Neutrophil (primary cell): ENCODE results near the gene NPAP1.

Experiments used
- H3K27ac ChIP-seq: fragments of 200-600 bp; sonication (generic); 2 replicates; pipeline ENCODE4 v1.5.1; 2016; ENCODE audit warnings: mild to moderate bottlenecking, moderate library complexity
- H3K27me3 ChIP-seq: fragments of 200-600 bp; sonication (generic); 2 replicates; pipeline ENCODE4 v1.6.0; 2016; ENCODE audit warnings: mild to moderate bottlenecking
- H3K36me3 ChIP-seq: fragments of 200-600 bp; sonication (generic); 2 replicates; pipeline ENCODE4 v1.5.1; 2017
- H3K4me1 ChIP-seq, 2 experiments: fragments of 200-600 bp in 1 of 2; sonication (generic) in 1 of 2; 1 replicate in 1 of 2; 2 replicates in 1 of 2; pipeline versions ENCODE4 v1.5.1 to v1.6.1; 2013 to 2016; ENCODE audit warnings: low read depth in 1 of 2, low read length in 1 of 2, mild to moderate bottlenecking in 1 of 2, moderate library complexity in 1 of 2; ENCODE audit not compliant: control insufficient read depth in 1 of 2, insufficient read depth in 1 of 2
- H3K4me3 ChIP-seq, 2 experiments: fragments of 200-600 bp in 1 of 2; sonication (generic) in 1 of 2; 1 replicate in 1 of 2; 2 replicates in 1 of 2; pipeline ENCODE4 v1.5.1; 2013 to 2016; ENCODE audit warnings: low read depth in 1 of 2, low read length in 1 of 2, mild to moderate bottlenecking in 1 of 2, moderate library complexity in 1 of 2
- H3K9me3 ChIP-seq: fragments of 200-600 bp; sonication (generic); 2 replicates; pipeline ENCODE4 v1.5.1; 2016
- TF ChIP-seq, protein P1 (sequence below): fragments of 200-600 bp; sonication (generic); IDR thresholded peaks from 2 replicates; pipeline ENCODE4 v1.5.1; 2016; ENCODE audit warnings: antibody characterized with exemption

NPAP1 gene

DNA sequence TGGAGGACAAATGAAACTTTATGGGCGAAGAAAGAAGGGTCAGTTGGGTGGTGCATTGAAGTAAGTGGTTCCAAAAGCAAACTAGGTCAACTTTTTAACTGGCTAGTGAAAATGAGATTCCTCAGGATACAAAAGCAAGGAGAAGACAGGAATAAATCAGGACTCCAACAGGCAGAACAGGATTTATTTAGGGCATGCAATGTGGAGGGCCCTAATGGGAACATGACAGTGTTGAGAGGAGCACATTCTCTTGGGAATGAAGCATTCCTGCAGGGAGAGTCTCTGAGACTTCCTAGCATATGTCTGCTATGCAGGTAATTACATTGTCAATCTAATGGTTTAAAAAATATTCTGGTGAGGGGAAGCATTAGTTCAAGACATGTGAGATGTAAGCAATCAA lies 8.7 kb downstream of the NPAP1 start:
- Histone ChIP-seq H3K27me3 (no peaks in the 10 kb centered on the region), H3K4me3 (no peak overlapping the region), H3K27ac (no peak overlapping the region), H3K4me1 (no peaks in the 10 kb centered on the region), H3K9me3 (no peaks in the 10 kb centered on the region), H3K36me3 (no peaks in the 10 kb centered on the region)
- TF ChIP-seq, protein P1, sequence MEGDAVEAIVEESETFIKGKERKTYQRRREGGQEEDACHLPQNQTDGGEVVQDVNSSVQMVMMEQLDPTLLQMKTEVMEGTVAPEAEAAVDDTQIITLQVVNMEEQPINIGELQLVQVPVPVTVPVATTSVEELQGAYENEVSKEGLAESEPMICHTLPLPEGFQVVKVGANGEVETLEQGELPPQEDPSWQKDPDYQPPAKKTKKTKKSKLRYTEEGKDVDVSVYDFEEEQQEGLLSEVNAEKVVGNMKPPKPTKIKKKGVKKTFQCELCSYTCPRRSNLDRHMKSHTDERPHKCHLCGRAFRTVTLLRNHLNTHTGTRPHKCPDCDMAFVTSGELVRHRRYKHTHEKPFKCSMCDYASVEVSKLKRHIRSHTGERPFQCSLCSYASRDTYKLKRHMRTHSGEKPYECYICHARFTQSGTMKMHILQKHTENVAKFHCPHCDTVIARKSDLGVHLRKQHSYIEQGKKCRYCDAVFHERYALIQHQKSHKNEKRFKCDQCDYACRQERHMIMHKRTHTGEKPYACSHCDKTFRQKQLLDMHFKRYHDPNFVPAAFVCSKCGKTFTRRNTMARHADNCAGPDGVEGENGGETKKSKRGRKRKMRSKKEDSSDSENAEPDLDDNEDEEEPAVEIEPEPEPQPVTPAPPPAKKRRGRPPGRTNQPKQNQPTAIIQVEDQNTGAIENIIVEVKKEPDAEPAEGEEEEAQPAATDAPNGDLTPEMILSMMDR: no peak

DNA sequence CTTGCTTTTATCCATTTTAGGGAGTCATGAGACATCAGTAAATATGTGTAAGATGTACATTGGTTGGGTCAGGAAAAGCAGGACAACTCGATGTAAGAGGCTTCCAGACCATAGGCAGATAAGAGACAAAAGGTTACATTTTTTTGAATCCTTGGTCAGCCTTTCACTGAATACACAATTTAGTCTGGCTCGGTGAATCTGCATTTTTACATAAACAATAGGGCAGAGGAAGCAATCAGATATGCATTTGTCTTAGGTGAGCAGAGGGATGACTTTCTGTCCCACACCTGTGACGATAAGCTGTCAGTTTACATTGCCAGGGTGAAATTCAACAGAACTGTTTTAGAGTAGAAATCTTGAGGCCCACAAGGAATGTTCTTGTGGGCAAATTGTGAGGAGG lies 20.6 kb downstream of the NPAP1 start:
- H3K4me1 ChIP-seq: no peaks in the 10 kb centered on the region
- H3K4me3 ChIP-seq: no peak overlapping the region
- H3K27me3 ChIP-seq: no peaks in the 10 kb centered on the region
- no peak overlapping the region for H3K27ac ChIP-seq
- no peaks in the 10 kb centered on the region for H3K36me3 ChIP-seq
- no peaks in the 10 kb centered on the region for H3K9me3 ChIP-seq
- TF ChIP-seq, protein P1: no peak

DNA sequence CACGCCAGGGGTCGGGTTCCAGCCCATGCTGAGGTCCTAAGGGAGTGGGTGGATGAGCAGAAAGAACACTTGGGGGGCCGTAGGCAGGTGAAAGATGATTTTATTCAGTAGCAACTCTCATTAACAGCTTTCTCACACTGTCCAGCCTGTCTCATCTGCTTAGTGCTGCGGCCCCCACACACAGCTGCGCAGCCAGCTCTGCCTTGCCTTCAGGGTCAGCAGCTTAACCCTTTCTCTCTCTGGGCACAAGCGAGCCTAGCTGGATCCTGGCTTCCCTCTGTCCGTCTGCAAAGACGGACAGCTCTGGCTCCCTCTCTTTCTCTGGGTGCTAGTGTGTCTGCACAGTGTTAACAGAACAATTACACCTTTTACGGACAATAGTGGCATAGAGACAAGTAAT lies 21.3 kb downstream of the NPAP1 start:
- H3K9me3 ChIP-seq: no peaks in the 10 kb centered on the region
- no peaks in the 10 kb centered on the region for H3K27me3 ChIP-seq
- no peak overlapping the region for H3K4me3 ChIP-seq
- H3K4me1 ChIP-seq: no peaks in the 10 kb centered on the region
- H3K27ac ChIP-seq: no peak overlapping the region
- TF ChIP-seq, protein P1: no peak
- H3K36me3 ChIP-seq: no peaks in the 10 kb centered on the region

DNA sequence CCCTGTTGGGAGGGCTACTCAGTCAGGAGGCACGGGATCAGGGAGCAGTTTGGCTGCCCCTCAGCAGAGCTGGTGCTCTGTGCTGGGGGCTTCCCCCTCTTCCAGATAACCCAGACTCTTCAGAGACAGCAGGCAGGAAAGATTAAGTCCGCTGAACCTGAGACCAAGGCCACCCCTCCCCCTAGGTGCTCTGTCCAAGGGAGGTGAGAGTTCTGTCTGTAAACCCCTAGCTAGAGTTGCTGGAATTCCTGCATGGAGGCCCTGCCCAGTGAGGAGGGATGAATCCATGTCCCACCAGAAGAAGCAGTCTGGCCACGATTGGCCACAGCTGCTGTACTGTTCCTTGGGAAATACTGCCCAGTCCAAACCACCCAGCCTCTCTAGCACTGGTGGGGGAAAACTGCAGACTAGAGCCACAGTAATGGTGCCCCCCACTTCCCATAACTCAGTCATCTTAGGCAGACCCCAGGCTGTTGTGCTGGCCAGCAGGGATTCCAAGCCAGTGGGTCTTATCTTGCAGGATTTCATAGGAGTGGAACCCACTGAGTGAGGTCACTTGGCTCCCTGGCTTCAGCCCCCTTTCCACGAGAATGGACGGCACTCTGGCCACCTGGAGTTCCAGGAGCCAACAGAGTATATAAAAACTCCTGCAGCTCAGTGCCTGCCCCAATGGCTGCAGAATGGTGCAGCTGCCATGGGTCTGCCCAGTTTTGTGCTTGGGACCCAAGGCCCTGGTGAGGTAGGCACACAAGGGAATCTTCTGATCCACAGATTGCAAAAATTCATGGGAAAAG lies 42.9 kb downstream of the NPAP1 start:
- no peaks in the 10 kb centered on the region for H3K9me3 ChIP-seq
- H3K27ac ChIP-seq: no peak overlapping the region
- TF ChIP-seq, protein P1: no peak
- H3K36me3 ChIP-seq: no peaks in the 10 kb centered on the region
- no peaks in the 10 kb centered on the region for H3K27me3 ChIP-seq
- no peak overlapping the region for H3K4me3 ChIP-seq
- no peaks in the 10 kb centered on the region for H3K4me1 ChIP-seq

DNA sequence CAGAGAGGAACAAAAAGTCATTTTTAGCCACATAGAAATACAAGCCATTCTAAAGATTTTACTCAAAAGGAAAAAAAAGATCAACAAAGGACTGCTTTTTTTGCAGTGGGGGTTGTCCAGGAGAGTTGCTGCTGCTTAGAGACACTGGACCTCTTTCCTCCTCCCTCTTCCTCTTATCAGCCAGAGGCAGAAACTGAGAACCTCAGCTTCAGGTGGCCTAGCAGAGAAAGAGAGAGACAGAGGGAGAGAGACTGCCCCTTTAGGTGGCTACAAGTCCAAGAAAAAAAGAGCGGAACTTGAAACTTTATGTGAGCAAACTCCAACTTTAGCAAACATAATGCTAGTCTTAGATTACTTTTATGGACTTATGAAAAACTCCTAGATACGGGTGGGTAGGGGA lies 54.2 kb downstream of the NPAP1 start:
- Histone ChIP-seq H3K4me1 (no peaks in the 10 kb centered on the region), H3K4me3 (no peak overlapping the region), H3K36me3 (no peaks in the 10 kb centered on the region), H3K27ac (no peak overlapping the region), H3K9me3 (no peaks in the 10 kb centered on the region), H3K27me3 (no peaks in the 10 kb centered on the region)
- TF ChIP-seq, protein P1: no peak
